ENCODE results near the gene NFKBIB.
"Not testable (repeated sequence)": the region's sequence is repeated elsewhere in the genome, so short reads cannot be mapped to it uniquely, and the experiment has no call there.

Gene NFKBIB

GRCh38 chr19:38928391-38929001, 28.7 kb downstream of the NFKBIB start:
- DNase-seq (ENCODE audit: low read depth in 2 of 2) = no peak

GRCh38 chr19:38929929-38930775, 30.4 kb downstream of the NFKBIB start, which contains the start of gene SARS2:
Gene SARS2 (minus strand): TSS chr19:38930763. CDS start chr19:38930736, 27 bp downstream.
- peak; percentile 83 to 85 for DNase-seq (ENCODE audit: low read depth in 2 of 2)

GRCh38 chr19:38930776-38931520, 31.2 kb downstream of the NFKBIB start, which contains the start of gene MRPS12:
Gene MRPS12 (plus strand): TSS chr19:38930944. CDS start chr19:38931295, 351 bp downstream.
- peak; percentile 92 to 95 for DNase-seq (ENCODE audit: low read depth in 2 of 2)

DNA sequence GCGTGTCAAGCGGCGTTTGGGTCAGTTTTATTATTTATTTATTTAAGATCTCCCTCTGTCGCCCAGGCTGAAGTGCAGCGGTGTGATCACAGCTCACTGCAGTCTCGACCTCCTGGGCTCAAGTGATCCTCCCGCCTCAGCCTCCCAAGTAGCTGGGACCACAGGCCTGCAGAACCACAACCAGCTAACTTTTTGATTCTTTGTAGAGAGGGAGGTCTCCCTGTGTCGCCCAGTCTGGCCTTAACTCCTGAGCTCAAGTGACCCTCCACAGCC, 31.7 kb downstream of the NFKBIB start:
- no peak for DNase-seq (ENCODE audit: low read depth in 2 of 2)

GRCh38 chr19:38932425-38933179, 32.8 kb downstream of the NFKBIB start:
- no peak for DNase-seq (ENCODE audit: low read depth in 2 of 2)

GRCh38 chr19:38933544-38933943, 33.8 kb downstream of the NFKBIB start:
- no peak for DNase-seq (ENCODE audit: low read depth in 2 of 2)

DNA sequence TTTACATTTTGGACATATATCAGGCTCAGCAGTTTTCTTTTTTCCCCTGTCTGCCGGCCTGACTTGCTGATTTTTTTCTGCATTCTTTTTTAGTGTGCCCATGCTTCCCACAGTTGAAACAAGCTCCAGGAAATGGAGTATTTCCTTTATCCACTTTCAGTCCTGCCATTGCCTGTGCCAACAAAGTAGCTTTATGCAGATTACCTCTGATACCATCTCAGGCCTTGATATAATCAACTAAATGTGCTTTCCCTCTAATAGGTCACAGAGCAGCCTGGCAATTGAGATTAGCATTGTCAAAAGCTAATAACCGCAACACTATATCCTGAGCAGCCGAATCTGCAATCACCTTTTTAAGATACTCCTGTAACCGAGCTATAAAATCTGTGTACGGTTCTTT, 40.2 kb downstream of the NFKBIB start:
- DNase-seq (ENCODE audit: low read depth in 2 of 2) = no peak

DNA sequence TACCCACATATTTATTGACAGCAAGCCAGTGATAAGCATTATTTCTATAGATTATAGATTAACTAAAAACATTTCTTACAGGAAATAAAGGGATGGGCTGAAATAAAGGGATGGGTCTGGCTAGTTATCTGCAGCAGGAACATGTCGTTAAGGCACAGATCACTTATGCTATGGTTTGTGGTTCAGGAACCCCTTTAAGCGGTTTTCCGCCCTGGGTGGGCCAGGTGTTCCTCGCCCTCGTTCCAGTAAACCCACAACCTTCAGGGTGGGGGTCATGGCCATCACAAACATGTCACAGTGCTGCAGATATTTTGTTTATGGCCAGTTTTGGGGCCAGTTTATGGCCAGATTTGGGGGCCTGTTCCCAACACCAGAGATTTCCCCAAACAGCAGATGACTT, 41.7 kb downstream of the NFKBIB start:
- DNase-seq (ENCODE audit: low read depth in 2 of 2) = not testable (repeated sequence)

DNA sequence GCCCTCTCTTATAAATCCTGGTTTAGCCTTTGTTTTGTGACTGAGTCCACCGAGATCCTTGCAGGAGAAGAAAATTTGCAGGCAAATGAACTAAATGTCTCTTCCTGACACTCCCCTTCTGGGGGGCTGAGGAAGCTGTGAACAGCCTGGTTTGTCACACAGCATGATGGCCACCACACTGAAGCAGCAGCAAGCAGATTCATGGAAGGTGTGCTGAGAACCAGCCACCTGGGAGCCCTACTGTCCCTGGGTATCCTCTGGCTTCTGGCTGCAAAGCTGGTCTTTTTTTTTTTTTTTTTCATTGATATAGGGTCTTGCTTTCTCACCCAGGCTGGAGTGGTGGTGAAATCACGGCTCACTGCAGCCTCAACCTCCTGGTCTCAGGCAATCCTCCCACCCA, 42.2 kb downstream of the NFKBIB start:
- DNase-seq (ENCODE audit: low read depth in 2 of 2) = no peak

DNA sequence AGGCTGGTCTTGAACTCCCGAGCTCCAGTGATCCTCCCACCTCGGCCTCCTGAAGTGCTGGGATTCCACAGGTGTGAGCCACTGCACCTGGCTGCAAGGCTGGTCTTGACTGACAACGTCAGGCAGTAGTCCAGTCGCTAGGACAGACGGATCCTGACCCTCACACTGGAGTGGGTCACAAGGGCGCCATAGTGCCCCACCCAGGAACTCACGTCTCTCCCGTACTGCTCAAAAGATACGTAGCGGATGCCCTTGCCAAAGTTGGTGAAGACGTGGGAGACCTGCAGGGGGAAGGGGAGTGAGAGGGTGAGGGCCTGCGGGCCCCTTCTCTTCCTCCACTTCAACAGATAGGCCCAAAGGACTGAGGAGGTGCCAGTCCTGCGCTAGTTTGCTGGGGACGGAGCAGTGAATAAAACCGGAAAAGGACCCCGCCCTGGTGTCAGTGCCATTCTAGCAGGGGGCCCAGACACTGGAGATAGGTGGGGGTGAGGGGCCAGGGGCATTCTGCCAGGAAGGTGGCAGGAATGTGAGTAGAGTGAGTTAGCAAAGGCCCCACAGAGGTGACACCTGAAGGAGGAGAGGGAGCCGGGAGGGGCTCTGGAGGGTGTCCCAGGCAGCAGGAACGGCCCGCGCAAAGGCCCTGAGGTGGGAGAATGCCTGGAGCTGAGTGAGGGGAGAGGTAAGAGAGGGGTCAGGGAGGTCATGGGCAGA, 42.9 kb downstream of the NFKBIB start:
- DNase-seq (ENCODE audit: low read depth in 2 of 2) = no peak

DNA sequence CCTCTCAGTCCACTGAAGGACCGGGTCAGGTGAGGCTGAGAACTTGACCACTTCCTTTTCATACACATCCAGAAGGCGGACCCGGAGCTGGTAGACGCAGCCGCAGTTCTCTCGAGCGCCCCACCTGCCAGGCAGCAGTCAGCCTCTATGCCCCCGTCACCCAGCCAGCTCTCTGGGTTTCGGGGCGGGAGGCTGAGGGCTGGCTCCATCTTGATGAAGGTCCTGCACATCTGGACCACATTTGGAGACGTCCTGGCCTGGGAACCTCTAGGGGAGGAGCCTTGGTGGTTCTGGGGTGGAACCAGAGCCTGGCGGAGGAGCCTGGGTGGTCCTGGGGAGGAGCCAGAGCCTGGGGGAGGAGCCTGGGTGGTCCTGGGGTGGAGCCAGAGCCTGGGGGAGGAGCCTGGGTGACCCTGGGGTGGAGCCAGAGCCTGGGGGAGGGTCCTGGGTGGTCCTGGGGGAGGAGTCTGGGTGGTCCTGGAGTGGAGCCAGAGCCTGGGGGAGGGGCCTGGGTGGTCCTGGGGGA, 45.3 kb downstream of the NFKBIB start:
- no peak for DNase-seq (ENCODE audit: low read depth in 2 of 2)

DNA sequence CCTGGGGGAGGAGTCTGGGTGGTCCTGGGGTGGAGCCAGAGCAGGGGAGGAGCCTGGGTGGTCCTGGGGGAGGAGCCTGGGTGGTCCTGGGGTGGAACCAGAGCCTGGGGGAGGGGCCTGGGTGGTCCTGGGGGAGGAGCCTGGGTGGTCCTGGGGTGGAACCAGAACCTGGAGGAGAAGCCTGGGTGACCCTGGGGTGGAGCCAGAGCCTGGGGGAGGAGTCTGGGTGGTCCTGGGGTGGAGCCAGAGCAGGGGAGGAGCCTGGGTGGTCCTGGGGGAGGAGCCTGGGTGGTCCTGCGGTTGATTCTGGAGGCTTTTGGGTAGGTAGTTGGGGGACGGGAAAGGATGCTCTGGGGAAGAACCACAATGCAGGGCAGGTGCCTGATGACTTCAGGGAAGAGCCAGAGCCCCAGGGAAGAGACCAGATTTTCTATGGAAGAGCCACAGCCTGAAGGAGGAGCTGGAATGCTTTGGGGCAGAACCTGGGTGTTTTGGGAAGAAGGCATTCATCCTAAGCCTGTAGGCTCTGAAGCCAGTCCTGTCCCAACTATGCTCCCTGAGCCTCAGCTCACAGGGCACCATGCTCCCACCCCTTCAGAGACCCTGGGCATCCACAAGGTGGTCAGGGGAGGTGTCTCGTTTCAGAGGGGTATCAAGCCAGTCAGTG, 45.9 kb downstream of the NFKBIB start:
- no peak for DNase-seq (ENCODE audit: low read depth in 2 of 2)

DNA sequence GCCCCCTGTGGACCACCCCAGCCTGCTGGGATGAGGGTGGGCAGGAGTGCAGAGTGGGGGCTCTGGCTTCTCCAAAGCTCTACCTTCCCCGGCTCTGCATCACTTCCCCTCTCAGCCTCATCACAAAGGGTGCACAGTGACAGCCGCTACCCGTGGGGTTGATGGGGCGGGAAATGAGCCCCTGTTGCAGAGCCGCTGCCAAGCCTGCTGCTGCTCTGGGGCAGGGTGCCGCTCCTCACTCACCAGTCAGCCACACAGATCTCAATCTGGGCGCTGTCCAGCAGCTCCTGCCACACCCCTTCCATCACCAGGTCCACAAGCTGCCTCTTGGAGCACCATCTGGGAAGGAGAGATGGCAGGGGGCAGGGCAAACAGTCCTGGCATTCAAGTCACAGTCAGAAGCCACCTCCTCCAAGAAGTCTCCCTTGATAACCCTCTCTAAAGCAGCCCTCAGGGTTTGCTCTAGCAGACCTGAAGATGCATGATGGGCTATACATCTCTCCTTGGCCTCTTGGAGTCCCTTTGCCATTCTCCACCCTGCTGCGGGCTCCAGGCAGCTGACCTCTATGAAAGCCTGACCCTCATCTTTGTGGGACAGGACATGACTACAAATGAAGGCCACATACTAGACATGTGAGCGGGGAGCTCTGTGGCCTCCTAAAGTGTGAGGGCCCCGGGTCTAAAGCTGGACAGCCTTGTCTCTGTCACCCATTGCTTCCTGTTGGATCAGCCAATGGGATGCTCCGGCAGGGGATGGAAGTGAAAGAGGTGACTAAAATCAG, 46.7 kb downstream of the NFKBIB start:
- no peak for DNase-seq (ENCODE audit: low read depth in 2 of 2)

- peak; percentile 39 to 66 for DNase-seq (ENCODE audit: low read depth in 2 of 2)
Observed at GRCh38 chr19:38949580-38950367, 50.0 kb downstream of the NFKBIB start.

GRCh38 chr19:38951187-38951586, 51.4 kb downstream of the NFKBIB start:
- DNase-seq (ENCODE audit: low read depth in 2 of 2) = no peak

GRCh38 chr19:38952395-38953165, 52.8 kb downstream of the NFKBIB start:
- no peak for DNase-seq (ENCODE audit: low read depth in 2 of 2)

- DNase-seq (ENCODE audit: low read depth in 2 of 2) = no peak
Observed at GRCh38 chr19:38953677-38954076, 53.9 kb downstream of the NFKBIB start.

- DNase-seq (ENCODE audit: low read depth in 2 of 2) = no peak
Observed at GRCh38 chr19:38956264-38956663, 56.5 kb downstream of the NFKBIB start.

Data from stimulated activated CD8-positive, alpha-beta memory T cell treated with anti-CD3 and anti-CD28 coated beads, Interleukin-7, amount 100 ng/mL, for 1 hour (primary cell).